K562 treated with DMSO at 1 percent for 24 hours (cell line): ENCODE measurements around the gene PSMB11. TPM values are rescaled to one million over a fixed set of nuclear protein-coding genes. Genes with fewer than 3 reads are reported as not detected.

Source experiments
- total RNA-seq: library from RNA; unstranded; fragments of 300-600 nt; gene quantifications from 2 replicates; pipeline ENCODE4 v1.2.3, GENCODE V29; 2022; ENCODE audit warnings: low read depth; ENCODE audit not compliant: insufficient read depth

PSMB11 gene
- not detected in 2 replicates for total RNA-seq

DNA sequence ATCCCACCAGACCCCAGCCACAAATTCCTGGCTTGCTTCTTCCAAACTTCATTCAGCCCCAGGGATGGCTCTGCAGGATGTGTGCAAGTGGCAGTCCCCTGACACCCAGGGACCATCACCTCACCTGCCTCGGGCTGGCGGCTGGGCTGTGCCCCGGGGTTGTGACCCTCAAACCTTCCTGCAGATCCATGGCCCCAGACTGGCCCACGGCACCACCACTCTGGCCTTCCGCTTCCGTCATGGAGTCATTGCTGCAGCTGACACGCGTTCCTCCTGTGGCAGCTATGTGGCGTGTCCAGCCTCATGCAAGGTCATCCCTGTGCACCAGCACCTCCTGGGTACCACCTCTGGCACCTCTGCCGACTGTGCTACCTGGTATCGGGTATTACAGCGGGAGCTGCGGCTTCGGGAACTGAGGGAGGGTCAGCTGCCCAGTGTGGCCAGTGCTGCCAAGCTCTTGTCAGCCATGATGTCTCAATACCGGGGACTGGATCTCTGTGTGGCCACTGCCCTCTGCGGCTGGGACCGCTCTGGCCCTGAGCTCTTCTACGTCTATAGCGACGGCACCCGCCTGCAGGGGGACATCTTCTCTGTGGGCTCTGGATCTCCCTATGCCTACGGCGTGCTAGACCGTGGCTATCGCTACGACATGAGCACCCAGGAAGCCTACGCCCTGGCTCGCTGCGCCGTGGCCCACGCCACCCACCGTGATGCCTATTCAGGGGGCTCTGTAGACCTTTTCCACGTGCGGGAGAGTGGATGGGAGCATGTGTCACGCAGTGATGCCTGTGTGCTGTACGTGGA, at the start of gene PSMB11:
PSMB11 (plus strand) TSS at position 51 of the 804 bp plus-strand sequence; CDS start at position 65, 14 bp downstream.

GRCh38 chr14:23009939-23010726, 31.9 kb upstream of the PSMB11 start, which contains the start of gene C14orf93:
TSS of gene C14orf93 (minus strand) at chr14:23010143. CDS start at chr14:22999023, 11,120 bp downstream.

DNA sequence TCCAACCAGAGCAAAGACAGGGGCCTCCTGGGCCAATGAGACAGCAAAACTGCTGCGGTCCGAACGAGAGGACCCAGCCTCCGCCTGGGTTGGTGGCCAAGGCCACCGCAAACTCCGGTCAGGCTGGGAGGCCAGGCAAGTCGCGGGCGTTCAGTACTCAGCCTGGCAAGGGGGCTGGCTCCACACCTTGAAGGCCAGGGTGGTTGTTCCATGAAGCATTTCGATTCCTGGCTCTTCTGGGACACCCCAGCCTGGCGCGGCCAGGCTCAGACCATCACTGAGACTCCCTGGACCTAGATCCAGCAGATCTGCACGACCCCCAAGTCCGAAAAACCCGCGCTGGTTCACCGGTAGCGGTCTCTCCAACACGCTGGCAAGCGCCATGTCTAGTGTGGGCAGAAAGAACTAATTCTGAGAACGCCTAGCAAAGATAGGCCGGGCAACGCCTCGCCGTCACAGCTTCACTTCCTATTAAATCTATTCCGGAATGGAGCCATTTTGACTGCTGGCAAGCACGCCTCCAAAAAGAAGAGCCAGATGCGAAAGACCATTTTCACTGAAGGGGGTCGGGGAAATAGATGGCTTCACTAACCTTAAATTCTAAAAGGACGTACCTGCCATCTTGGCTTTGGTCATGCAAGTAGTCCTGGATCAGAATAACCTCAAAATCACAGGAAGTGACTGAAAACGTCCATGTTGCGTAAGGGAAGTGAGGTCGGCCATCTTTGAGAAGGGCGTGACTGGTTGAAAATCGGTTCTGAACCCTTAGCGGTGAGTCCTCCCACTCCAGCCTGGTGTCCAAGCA, 7.3 kb upstream of the PSMB11 start, which contains the start of gene PSMB5:
PSMB5 (minus strand) TSS at position 403 of the 805 bp plus-strand sequence; CDS start at position 384, 19 bp downstream.

GRCh38 chr14:23056956-23057756, 15.1 kb downstream of the PSMB11 start, which contains the start of gene CDH24:
TSS of gene CDH24 (minus strand) at chr14:23057520. CDS start at chr14:23055733, 1,787 bp downstream.

Other genes starting within 250 kb of the PSMB11 start
- gene SLC7A7, start 226.8 kb upstream of the PSMB11 start, total RNA-seq: 1.1 and 3.5 TPM in 2 replicates
- 98.0 and 108 TPM in 2 replicates for gene MRPL52, start 212.3 kb upstream of the PSMB11 start, total RNA-seq
- 3.0 and 3.6 TPM in 2 replicates for gene MMP14, start 205.6 kb upstream of the PSMB11 start, total RNA-seq
- 75.9 and 77.9 TPM in 2 replicates for gene LRP10, start 170.5 kb upstream of the PSMB11 start, total RNA-seq
- 0.79 and 1.2 TPM in 2 replicates for gene REM2, start 159.0 kb upstream of the PSMB11 start, total RNA-seq
- 44.1 and 51.2 TPM in 2 replicates for gene RBM23, start 123.1 kb upstream of the PSMB11 start, total RNA-seq
- gene PRMT5, start 112.8 kb upstream of the PSMB11 start, total RNA-seq: 92.0 and 107 TPM in 2 replicates
- gene HAUS4, start 85.1 kb upstream of the PSMB11 start, total RNA-seq: 103 and 114 TPM in 2 replicates
- gene AJUBA, start 59.7 kb upstream of the PSMB11 start, total RNA-seq: 13.0 and 13.8 TPM in 2 replicates
- 24.9 and 27.5 TPM in 2 replicates for gene C14orf93, start 32.1 kb upstream of the PSMB11 start, total RNA-seq
- gene PSMB5, start 7.3 kb upstream of the PSMB11 start, total RNA-seq: 142 and 154 TPM in 2 replicates
- gene CDH24, start 15.3 kb downstream of the PSMB11 start, total RNA-seq: 19.6 and 20.7 TPM in 2 replicates
- 102 and 115 TPM in 2 replicates for gene ACIN1, start 52.9 kb downstream of the PSMB11 start, total RNA-seq
- 33.7 and 50.7 TPM in 2 replicates for gene C14orf119, start 53.3 kb downstream of the PSMB11 start, total RNA-seq
- not detected in 2 replicates for gene CIROP, start 62.8 kb downstream of the PSMB11 start, total RNA-seq
- not detected in 2 replicates for gene CEBPE, start 77.0 kb downstream of the PSMB11 start, total RNA-seq
- gene SLC7A8, start 141.4 kb downstream of the PSMB11 start, total RNA-seq: 7.6 and 9.6 TPM in 2 replicates
- gene RNF212B, start 195.7 kb downstream of the PSMB11 start, total RNA-seq: not detected in 2 replicates
- gene HOMEZ, start 243.9 kb downstream of the PSMB11 start, total RNA-seq: 11.7 and 15.7 TPM in 2 replicates